GM12891 (cell line): ENCODE results near the gene CARD11.

ENCODE experiments used
- POLR2A ChIP-seq: IDR thresholded peaks from 2 replicates; pipeline ENCODE4 v1.6.1; 2011; ENCODE audit warnings: low read depth, low read length, control low read depth
- POLR2AphosphoS5 ChIP-seq: IDR thresholded peaks from 2 replicates; pipeline ENCODE4 v1.6.1; 2011; ENCODE audit warnings: low read depth, low read length, control low read depth
- POU2F2 ChIP-seq: IDR thresholded peaks from 2 replicates; pipeline ENCODE4 v1.6.1; 2011; ENCODE audit warnings: low read depth, mild to moderate bottlenecking, control low read depth, low read length, moderate library complexity
- SPI1 ChIP-seq: IDR thresholded peaks from 2 replicates; pipeline ENCODE4 v1.6.1; 2011; ENCODE audit warnings: low read depth, low read length, control low read depth
- TAF1 ChIP-seq: IDR thresholded peaks from 2 replicates; pipeline ENCODE4 v1.6.1; 2011; ENCODE audit warnings: low read depth, low read length, control low read depth

GRCh38 chr7:2864999-2865670 is 178.5 kb downstream of the CARD11 start:
- TF ChIP-seq POLR2AphosphoS5 (no peak), POLR2A (no peak), TAF1 (no peak), POU2F2 (no peak), SPI1 (no peak)
